ENCODE data around the gene CUZD1.

CUZD1 gene, protein sequence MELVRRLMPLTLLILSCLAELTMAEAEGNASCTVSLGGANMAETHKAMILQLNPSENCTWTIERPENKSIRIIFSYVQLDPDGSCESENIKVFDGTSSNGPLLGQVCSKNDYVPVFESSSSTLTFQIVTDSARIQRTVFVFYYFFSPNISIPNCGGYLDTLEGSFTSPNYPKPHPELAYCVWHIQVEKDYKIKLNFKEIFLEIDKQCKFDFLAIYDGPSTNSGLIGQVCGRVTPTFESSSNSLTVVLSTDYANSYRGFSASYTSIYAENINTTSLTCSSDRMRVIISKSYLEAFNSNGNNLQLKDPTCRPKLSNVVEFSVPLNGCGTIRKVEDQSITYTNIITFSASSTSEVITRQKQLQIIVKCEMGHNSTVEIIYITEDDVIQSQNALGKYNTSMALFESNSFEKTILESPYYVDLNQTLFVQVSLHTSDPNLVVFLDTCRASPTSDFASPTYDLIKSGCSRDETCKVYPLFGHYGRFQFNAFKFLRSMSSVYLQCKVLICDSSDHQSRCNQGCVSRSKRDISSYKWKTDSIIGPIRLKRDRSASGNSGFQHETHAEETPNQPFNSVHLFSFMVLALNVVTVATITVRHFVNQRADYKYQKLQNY

DNA sequence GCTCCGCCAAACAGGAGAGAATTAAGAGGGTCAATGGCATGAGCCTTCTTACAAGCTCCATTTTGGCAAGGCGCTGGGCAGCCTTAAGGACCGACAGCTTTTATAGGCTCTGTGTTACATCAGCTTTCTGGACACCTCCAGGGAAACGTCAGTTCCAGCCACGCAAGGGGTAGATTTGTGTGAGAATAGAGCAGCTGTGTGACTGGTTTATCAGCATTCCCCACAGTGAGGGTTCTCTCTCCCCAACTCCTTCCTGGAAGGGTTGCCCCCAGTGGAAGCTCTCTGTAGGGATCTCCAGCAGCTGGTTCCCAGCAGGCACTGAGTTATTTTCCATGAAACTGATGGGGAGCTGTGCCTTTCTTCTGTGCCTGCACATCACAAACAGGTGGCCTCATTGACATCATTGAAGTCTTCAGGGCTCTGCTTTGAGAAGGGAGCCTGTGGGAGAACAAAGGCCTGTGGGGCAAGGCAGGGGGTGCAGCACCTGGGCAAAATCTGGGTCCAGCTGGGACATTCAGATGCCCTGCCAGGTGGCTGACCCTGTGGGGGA, at the start of gene CUZD1:
Gene CUZD1, minus strand, starts transcription at position 75 of the 550 bp plus-strand sequence. Its CDS starts 14 bp downstream, at position 61.
- H3K4me3 ChIP-seq (replicated peaks in 1 of 2; ENCODE audit: low read depth in 2 of 2, low read length in 2 of 2): no peak within 1 kb of the TSS
- no peak for DNase-seq (ENCODE audit: low read depth in 2 of 2)
- TF ChIP-seq, protein P1, sequence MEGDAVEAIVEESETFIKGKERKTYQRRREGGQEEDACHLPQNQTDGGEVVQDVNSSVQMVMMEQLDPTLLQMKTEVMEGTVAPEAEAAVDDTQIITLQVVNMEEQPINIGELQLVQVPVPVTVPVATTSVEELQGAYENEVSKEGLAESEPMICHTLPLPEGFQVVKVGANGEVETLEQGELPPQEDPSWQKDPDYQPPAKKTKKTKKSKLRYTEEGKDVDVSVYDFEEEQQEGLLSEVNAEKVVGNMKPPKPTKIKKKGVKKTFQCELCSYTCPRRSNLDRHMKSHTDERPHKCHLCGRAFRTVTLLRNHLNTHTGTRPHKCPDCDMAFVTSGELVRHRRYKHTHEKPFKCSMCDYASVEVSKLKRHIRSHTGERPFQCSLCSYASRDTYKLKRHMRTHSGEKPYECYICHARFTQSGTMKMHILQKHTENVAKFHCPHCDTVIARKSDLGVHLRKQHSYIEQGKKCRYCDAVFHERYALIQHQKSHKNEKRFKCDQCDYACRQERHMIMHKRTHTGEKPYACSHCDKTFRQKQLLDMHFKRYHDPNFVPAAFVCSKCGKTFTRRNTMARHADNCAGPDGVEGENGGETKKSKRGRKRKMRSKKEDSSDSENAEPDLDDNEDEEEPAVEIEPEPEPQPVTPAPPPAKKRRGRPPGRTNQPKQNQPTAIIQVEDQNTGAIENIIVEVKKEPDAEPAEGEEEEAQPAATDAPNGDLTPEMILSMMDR (IDR thresholded peaks at IDR 0.05; ENCODE audit: low read depth, low read length): no peak

DNA sequence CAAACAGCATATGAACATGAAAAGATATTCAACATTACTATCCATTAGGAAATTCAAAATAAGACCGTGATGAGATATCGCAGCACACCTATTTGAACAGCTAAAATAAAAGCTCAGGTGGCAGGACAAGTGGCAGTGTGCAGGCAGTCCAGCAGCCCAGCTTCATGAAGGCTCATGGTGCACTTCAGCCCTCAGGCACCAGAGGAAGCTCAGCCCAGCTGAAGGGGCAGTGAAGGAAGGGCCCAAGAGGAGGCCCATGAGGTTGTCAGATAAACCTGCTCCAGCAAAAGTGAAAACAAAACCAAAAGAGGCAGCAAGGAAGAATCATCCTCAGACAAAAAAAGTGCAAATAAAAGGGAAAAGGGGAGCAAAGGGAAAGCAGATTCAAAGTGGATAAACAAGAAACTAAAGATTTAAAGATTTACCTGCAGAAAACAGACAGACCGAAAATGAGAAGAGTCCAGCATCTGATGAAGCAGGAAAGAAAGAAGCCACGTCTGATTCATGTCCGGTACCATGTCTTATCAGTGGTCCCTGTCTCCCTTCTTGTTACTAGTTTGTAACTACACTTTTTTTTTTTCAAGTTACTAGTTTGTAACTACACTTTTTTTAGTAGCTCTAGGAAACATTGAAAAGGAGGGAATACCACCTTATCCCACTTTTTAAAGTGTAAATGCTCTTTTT, 48.7 kb upstream of the CUZD1 start:
- TF ChIP-seq, protein P1 (IDR thresholded peaks at IDR 0.05; ENCODE audit: low read depth, low read length): no peak
- no peak for DNase-seq (ENCODE audit: low read depth in 2 of 2)
- H3K4me3 ChIP-seq (replicated peaks in 1 of 2; ENCODE audit: low read depth in 2 of 2, low read length in 2 of 2): no peak overlapping the region

DNA sequence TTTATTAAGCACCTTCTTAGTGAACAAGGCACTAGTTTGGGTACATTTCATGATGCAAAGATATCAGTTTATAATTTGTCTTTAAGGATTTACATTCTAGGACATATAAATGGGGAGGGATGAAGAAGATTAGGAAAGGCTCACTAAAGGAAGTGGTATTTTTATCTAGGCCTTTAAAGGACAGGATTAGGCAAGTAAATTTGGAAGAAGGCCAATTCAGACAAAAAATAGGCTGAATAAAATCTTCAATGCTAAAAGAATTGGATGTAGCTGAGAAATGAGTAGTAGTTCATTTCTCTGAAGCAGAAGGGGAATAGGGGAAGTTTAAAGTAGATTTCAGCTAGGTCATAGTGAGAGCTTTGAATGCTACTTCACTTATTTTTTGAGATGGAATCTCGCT, 38.5 kb upstream of the CUZD1 start:
- no peak overlapping the region for H3K4me3 ChIP-seq (replicated peaks in 1 of 2; ENCODE audit: low read depth in 2 of 2, low read length in 2 of 2)
- peak; percentile 27 to 39 for DNase-seq (ENCODE audit: low read depth in 2 of 2)
- TF ChIP-seq, protein P1 (IDR thresholded peaks at IDR 0.05; ENCODE audit: low read depth, low read length): no peak

DNA sequence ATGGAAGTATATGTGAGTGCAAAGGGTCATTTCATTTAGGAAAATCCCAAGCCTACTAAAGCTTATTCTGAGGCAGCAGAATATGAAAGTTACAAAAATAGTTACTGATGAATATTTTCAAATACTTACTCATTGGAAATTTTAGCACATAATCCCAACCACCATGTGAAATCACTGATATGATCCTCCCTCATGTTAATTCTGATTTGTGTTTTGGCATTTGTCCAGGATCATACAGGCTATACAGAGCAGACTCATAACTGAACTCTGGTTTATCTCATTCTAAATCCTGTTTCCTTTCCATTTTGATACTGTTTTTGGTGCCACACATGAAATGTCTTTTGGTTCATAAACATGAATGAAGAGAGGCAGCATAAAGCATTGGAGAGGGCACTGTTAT, 37.1 kb upstream of the CUZD1 start:
- TF ChIP-seq, protein P1 (IDR thresholded peaks at IDR 0.05; ENCODE audit: low read depth, low read length): no peak
- DNase-seq (ENCODE audit: low read depth in 2 of 2): no peak
- H3K4me3 ChIP-seq (replicated peaks in 1 of 2; ENCODE audit: low read depth in 2 of 2, low read length in 2 of 2): no peak overlapping the region

DNA sequence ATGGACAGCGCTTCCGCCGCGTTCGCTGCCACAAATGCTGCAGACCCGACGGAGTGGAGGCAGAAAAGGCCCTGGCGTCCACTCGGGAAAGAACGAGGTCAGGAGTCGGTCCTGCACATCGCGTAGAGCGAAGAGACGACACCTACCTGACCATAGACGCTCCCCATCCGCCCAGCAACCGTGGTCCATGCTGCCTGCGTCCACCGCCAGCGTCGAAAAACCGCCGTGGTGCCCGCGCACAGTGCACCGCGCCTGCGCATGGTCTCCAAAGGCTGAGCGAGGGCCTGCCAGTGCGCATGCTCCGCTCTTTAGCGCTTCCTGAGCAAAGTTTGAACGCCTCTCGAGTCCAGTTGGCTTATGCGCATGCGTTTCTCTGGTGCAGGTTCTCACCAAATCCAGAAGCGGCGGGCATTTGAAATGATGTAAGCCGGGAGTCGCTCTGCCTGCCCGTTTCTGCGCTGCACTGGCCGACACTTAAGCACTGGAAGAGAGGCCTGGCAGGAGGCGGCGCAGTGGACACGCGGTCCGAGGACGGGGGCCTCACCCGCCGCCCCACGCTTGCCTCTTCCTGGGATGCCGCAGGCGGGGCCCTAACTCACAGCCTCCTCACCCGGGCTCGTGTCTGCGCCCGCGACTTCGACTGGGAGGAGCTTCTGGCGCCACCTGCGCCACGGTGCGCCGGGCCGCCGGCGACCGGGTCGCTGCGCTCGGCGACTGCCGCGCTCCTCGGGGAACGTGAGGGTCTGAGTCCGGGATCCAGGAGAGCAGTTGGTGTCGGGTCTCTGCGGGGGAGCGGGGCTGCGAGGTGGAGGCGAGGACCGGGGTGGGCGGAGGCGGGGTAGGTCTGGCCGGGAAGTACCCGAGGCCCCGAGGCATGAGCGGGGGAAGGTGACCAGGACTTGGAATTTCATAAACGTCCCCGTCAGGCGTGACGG, 33.9 kb upstream of the CUZD1 start, which contains the start of gene FAM24B:
Gene FAM24B, minus strand, starts transcription at position 243 of the 935 bp plus-strand sequence. CDS start 29,066 bp downstream, outside the sequence.
- DNase-seq (ENCODE audit: low read depth in 2 of 2): peak; percentile 99
- peak within 1 kb of the TSS; percentile 75 to 81 for H3K4me3 ChIP-seq (replicated peaks in 1 of 2; ENCODE audit: low read depth in 2 of 2, low read length in 2 of 2)
- TF ChIP-seq, protein P1 (IDR thresholded peaks at IDR 0.05; ENCODE audit: low read depth, low read length): peak; percentile 0

All from cardiac fibroblast (primary cell).